GM12874 (cell line): Measurements from ENCODE around the gene ENTPD2.

Experiments
- TF ChIP-seq, protein P1 (sequence below): IDR thresholded peaks from 2 replicates; pipeline ENCODE4 v1.5.1; 2011; ENCODE audit warnings: low read depth, mild to moderate bottlenecking, control low read depth, low read length, moderate library complexity; ENCODE audit not compliant: insufficient read depth

ENTPD2 gene

DNA sequence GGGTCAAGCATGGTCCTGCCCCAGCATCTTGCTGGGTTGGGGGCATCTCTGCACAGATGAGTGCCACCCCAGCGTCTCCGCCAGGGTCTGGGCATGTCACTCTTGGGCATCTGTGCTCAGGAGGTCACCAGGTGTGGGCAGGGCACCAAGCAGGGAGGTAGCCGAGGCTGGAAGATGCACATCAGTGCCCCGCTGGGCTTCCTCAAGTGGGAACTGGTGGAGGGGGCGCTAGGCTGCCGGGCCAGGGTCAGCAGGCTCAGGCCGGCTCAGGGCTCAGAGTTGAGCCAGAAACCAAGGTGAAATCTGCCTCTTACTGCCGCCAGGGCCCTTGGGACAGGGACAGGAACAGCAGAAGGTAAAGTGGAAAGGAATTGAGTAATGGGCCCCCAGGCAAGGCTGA lies 17.9 kb downstream of the ENTPD2 start:
- TF ChIP-seq, protein P1, sequence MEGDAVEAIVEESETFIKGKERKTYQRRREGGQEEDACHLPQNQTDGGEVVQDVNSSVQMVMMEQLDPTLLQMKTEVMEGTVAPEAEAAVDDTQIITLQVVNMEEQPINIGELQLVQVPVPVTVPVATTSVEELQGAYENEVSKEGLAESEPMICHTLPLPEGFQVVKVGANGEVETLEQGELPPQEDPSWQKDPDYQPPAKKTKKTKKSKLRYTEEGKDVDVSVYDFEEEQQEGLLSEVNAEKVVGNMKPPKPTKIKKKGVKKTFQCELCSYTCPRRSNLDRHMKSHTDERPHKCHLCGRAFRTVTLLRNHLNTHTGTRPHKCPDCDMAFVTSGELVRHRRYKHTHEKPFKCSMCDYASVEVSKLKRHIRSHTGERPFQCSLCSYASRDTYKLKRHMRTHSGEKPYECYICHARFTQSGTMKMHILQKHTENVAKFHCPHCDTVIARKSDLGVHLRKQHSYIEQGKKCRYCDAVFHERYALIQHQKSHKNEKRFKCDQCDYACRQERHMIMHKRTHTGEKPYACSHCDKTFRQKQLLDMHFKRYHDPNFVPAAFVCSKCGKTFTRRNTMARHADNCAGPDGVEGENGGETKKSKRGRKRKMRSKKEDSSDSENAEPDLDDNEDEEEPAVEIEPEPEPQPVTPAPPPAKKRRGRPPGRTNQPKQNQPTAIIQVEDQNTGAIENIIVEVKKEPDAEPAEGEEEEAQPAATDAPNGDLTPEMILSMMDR, result no peak

DNA sequence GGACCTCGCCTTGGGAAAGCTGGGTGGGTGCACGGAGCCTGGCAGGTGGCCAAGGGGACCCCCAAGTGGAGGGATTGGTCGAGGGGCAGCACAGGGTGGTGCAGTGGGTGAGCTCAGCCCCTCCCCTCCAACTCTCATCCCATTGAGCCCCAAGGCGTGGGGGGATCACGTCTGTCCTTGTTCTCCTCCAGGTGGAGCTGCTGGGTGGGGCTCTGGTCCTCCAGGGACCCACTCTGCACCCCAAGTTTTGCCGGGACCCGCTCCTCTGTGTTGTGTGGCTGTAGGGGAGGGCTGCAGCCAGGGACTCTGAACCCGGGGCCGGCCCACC lies 18.4 kb downstream of the ENTPD2 start:
- TF ChIP-seq, protein P1, result no peak

DNA sequence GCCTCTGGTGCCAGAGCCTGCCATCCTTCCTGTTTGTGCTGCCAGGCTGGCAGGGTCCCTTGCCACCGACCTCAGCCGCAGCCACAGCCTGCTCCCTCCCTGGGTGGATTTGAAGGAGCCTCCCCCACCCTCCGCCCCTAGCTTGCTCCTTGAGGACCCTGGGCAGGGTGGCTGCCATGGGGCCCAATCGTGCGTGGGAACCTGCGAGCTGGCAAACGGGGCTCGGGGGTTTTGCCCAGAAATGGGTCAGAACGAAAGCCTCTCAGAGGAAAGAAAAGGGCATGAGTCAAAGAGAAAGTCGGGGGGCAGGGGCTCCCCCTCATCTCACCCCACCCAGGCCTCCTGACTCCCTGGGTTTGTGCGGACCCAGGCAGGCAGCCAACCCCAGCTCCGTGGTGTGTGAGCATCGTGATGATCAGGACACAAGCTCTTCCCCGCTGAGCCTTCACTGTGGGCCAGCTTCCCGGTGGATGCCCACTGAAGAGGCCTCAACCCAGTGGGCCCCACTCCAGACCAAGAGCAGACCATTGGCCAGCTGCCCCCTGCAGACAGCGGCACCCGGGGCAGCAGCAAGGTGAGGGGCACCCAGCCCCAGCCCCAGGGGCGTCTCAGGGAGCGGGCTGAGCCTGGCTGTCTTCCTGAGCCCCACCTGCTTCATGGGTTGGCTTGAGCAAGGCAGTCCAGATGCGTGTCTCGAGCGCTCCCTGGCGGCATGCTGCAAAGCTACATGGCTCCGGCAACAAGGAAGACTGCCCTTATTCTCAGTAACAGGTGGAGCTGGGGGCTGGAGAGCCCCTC lies 19.0 kb downstream of the ENTPD2 start:
- TF ChIP-seq, protein P1, result peak; percentile 96

DNA sequence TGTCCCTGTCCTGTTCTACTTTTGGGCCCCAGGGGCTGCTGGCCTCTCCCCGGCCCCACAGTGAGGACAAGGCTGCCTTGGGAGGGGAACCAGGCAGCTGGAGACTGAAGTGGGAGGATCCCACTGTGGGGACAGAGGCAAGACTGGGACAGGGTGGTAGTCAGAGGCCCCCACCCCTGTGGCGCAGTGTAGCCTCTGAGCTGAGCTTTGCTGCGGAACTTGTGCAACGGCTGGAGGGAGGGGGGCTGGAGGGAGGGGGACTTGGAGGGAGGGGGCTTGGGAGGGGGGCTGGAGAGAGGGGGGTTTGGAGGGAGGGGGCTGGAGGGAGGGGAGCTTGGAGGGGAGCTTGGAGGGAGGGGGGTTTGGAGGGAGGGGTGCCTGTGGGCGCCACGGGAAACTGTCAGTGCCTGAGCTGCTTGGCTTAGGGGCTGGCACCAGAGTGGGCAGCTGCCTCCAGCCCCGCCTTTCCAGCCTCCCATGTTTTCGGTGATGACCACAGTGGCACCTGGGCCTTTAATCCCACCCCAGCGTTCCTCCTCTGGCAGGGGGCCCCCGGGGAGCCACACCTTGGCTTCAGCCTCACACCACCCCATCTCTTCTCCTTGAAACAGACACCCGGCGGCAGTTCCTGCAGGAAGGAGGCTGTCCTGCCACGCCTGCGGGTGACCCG lies 19.7 kb downstream of the ENTPD2 start:
- TF ChIP-seq, protein P1, result no peak

DNA sequence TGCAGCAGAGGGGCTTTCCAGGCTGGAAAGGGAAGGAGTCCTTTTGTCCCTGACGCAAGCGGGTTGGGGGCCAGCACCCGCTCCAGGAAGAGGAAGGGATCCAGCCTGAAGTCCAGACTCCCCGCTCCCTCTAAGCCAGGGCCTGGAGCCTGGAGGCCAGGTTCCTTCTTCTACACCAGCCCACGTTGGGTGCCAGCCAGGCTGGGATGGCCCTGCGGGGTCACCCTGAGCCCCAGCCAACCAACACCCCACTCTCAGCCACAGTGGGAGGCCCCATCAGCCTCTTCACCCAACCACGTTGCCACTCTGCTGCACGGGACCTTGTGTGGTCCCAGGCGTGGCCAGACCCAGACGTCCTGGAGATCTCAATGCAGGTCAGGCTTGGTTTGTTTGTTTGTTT lies 21.0 kb downstream of the ENTPD2 start:
- TF ChIP-seq, protein P1, result no peak

DNA sequence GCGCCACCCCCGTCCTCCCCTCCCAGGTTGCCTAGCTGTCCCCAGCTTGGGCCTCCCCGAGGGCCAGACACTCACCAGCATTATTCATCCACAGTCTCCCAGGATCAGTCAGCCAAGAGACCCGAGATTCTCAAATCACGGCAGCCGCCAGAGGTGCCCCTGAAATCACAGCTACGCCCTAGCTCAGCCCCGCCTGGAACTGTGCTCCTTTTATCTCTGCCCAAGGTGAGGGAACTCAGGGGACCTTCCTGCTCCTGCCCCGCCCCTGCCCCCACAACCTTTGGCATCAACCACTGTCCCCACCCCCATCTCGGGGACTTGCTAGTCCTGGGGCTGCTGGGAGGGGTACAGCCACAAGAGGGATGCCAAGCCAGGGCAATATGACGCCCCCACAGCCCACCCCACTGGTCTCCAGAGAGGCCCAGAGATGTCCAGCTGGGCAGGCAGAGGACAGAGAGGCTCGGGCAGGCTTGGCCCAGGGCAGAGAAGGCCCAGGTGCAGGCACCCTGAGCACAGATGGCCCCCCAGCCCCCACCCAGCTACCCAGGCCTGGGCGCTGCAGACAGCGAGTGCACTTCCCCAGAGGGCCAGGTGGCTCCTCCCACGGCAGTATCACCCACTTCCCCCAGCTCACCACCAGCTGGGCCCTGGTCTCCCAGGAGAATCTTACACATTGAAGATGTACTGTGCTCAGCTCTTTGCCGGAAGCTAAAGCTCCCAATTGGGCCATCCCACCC lies 21.8 kb downstream of the ENTPD2 start, which contains the start of gene FUT7:
TSS of gene FUT7 (minus strand) at position 185 of the 737 bp plus-strand sequence. CDS start at position 88, 97 bp downstream.
- TF ChIP-seq, protein P1, result no peak
